G401 (cell line): ENCODE results near the gene HPCAL1. TPM values are rescaled to one million over a fixed set of nuclear protein-coding genes. Genes with fewer than 3 reads are reported as not detected.
A peak's percentile ranks its signal among the peaks of the same experiment; 100 is the strongest.
"Not testable (repeated sequence)": the region's sequence is repeated elsewhere in the genome, so short reads cannot be mapped to it uniquely, and the experiment has no call there.

Experiments
- DNase-seq: peaks from one replicate; pipeline ENCODE4 v3.0.0-alpha.2; 2015; ENCODE audit warnings: low spot score
- in situ Hi-C: cut with HindIII; loops from 2 replicates; pipeline ENCODE4 v1.10.0; 2016; ENCODE audit warnings: low sequenced_read_pairs, mixed read lengths
- total RNA-seq: library from RNA; depleted of rRNA; stranded (reverse); fragments of >200 nt; shearing (Covaris generic); gene quantifications from 2 replicates; pipeline ENCODE4 v1.2.3, GENCODE V29; 2014; rRNA removed

The HPCAL1 gene
- total RNA-seq: 12.7 and 34.8 TPM in 2 replicates

- in situ Hi-C loops: no loop called here
- peak; percentile 85 for DNase-seq
These were observed at the start of gene HPCAL1 for GRCh38 chr2:10302479-10303180. HPCAL1 (plus strand) TSS chr2:10302904; CDS start chr2:10419758, 116,854 bp downstream.

- in situ Hi-C loops: no loop called here
- DNase-seq: no peak
These were observed 48.9 kb upstream of the HPCAL1 start for GRCh38 chr2:10253596-10254372.

GRCh38 chr2:10254373-10255188 is 48.1 kb upstream of the HPCAL1 start:
- DNase-seq: no peak

GRCh38 chr2:10255189-10256030 is 47.3 kb upstream of the HPCAL1 start:
- DNase-seq: no peak

More at GRCh38 chr2:10254373-10255188, 48.1 kb upstream of the HPCAL1 start:
- in situ Hi-C loops: no loop called here

GRCh38 chr2:10256031-10256514 is 46.6 kb upstream of the HPCAL1 start:
- DNase-seq: no peak
- in situ Hi-C loops: no loop called here

More at GRCh38 chr2:10255189-10256030, 47.3 kb upstream of the HPCAL1 start:
- in situ Hi-C loops: no loop called here

GRCh38 chr2:10256515-10257031 is 46.1 kb upstream of the HPCAL1 start:
- in situ Hi-C loops: no loop called here
- DNase-seq: no peak

- DNase-seq: no peak
- in situ Hi-C loops: no loop called here
These were observed 45.7 kb upstream of the HPCAL1 start for GRCh38 chr2:10257036-10257435.

GRCh38 chr2:10257500-10258147 is 45.1 kb upstream of the HPCAL1 start:
- in situ Hi-C loops: no loop called here
- no peak for DNase-seq

GRCh38 chr2:10258326-10258725 is 44.4 kb upstream of the HPCAL1 start:
- DNase-seq: no peak

GRCh38 chr2:10258726-10259125 is 44.0 kb upstream of the HPCAL1 start:
- in situ Hi-C loops: no loop called here
- DNase-seq: no peak

More at GRCh38 chr2:10258326-10258725, 44.4 kb upstream of the HPCAL1 start:
- in situ Hi-C loops: no loop called here

- in situ Hi-C loops: no loop called here
- no peak for DNase-seq
These were observed 42.6 kb upstream of the HPCAL1 start for GRCh38 chr2:10260130-10260529.

GRCh38 chr2:10263526-10263925 is 39.2 kb upstream of the HPCAL1 start:
- in situ Hi-C loops, DNase-seq: not testable (repeated sequence)

GRCh38 chr2:10264506-10265328 is 38.0 kb upstream of the HPCAL1 start:
- in situ Hi-C loops: no loop called here
- no peak for DNase-seq

- in situ Hi-C loops: no loop called here
- no peak for DNase-seq
These were observed 37.2 kb upstream of the HPCAL1 start for GRCh38 chr2:10265329-10266132.

- in situ Hi-C loops: no loop called here
- no peak for DNase-seq
These were observed 36.5 kb upstream of the HPCAL1 start for GRCh38 chr2:10266133-10266620.

GRCh38 chr2:10267036-10267435 is 35.7 kb upstream of the HPCAL1 start:
- DNase-seq: no peak
- in situ Hi-C loops: no loop called here
